ENCODE results near the gene VASN.

DNA sequence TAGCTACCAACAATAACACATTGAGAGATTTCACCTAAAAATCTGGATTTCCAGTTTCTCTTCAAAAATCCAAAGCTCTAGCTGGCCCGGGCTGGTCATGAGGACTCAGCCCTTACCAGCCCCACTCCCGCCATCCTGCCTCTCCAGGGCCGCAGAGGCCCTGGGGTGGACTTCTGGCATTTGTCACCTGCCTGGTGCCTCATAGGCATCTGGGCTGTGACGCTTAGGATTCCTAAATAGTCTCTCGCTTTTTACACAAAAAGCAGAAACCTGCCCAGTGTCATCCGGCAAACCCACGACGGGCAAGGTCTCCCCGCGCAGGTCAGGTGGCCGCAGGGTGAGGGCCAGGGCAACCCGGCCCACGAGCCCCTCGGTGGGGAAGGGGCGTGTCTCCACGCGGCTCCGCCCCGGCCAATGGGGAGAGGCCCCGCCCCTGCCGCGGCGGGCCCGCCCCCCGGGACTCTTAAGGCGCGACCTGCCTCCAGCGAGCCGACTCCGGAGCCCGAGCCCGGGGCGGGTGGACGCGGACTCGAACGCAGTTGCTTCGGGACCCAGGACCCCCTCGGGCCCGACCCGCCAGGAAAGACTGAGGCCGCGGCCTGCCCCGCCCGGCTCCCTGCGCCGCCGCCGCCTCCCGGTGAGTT lies at the start of gene VASN:
- TF ChIP-seq, protein P1, sequence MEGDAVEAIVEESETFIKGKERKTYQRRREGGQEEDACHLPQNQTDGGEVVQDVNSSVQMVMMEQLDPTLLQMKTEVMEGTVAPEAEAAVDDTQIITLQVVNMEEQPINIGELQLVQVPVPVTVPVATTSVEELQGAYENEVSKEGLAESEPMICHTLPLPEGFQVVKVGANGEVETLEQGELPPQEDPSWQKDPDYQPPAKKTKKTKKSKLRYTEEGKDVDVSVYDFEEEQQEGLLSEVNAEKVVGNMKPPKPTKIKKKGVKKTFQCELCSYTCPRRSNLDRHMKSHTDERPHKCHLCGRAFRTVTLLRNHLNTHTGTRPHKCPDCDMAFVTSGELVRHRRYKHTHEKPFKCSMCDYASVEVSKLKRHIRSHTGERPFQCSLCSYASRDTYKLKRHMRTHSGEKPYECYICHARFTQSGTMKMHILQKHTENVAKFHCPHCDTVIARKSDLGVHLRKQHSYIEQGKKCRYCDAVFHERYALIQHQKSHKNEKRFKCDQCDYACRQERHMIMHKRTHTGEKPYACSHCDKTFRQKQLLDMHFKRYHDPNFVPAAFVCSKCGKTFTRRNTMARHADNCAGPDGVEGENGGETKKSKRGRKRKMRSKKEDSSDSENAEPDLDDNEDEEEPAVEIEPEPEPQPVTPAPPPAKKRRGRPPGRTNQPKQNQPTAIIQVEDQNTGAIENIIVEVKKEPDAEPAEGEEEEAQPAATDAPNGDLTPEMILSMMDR (IDR thresholded peaks at IDR 0.05; ENCODE audit: low read length), result no peak
- TF ChIP-seq EZH2 (optimal IDR thresholded peaks at IDR 0.05; ENCODE audit: low read depth, low read length), result no peak
